Measurements from ENCODE around the gene TRAPPC11.
A peak's percentile ranks its signal among the peaks of the same experiment; 100 is the strongest.
"Not testable (repeated sequence)": the region's sequence is repeated elsewhere in the genome, so short reads cannot be mapped to it uniquely, and the experiment has no call there.

Gene TRAPPC11

DNA sequence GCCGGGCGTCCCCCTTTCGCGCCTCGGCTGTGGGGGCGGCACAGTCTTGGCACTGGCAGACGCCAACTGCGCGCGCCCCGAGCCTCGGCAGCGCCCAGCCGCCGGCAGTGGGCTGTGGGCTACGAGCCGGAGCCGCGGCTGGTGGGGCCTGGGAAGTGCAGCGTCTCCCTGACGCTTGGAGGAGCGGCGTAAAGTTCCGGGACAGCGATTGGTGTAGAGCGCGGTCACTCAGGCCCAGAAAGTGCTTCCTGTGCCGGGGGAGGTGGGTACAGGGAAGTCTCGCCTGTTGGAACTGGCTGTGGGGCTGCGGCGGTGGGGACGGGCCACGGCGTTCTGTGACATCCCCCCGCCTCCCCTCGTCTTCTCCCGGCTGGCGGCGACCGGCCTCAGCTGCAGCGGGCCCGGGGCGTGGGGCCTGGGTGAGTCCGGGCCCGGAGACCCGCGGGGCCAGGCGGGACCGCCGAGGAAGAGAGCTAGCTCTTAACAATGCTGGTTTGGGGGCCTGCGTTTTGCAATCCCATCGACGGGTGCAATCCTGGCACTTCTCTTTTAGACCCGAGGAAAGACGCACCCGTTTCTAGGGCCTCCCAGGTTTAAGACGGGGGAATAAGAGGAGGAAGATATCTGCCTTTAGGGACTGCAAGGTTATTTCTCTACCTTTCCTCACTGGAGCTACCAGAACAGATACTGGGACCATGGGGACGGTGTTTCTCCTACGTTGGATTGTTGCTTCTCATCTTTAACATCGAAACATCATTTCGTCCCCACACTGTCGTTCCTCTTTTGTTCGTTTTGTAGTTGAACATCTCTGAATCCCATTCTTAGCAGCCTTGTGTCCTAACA is at the start of gene TRAPPC11, which contains the start of gene RWDD4:
TSS of gene TRAPPC11 (plus strand) at position 265 of the 843 bp plus-strand sequence. CDS start 4,575 bp downstream, outside the sequence.
TSS of gene RWDD4 (minus strand) at position 157 of the 843 bp plus-strand sequence. CDS start 233 bp downstream, outside the sequence.
- DNase-seq: peak; percentile 53 to 98 (median 93)

DNA sequence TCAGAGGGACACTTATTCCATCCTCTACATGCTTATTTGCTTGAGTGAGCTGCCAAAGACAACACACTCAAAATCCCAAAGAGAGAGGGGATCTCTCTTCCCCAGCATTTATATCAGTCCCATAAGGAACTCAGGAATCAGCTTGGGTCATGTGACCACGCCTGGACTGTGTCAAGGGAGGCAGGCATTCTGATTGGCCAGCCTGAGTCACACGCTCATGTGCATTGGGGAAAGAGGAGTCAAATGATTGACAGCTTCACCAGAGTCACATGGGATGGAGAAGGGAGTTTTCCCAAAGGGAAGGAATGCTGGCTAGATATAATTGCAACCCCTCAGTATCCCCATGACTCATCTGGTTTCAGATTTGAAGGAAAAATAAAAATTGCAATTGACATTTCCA is 49.1 kb upstream of the TRAPPC11 start:
- no peak for DNase-seq

DNA sequence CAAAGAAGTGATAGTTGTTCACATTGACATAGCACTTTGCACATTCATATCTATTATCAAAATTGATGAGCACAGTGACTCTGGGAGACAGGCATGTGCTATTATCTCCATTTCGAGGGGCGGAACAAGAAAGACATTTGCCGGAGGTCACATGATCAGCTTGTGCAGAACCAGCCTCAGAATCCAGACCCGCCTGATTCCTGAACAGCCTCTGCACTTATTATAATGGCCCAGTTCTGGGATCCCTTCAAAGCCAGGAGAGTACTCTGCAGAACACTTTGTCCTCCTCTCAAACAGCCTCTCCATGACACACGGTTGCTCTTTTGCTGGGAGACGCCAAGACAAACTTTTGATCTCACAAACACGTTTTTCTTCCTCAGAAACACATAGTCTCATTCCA is 48.5 kb upstream of the TRAPPC11 start:
- DNase-seq: no peak

DNA sequence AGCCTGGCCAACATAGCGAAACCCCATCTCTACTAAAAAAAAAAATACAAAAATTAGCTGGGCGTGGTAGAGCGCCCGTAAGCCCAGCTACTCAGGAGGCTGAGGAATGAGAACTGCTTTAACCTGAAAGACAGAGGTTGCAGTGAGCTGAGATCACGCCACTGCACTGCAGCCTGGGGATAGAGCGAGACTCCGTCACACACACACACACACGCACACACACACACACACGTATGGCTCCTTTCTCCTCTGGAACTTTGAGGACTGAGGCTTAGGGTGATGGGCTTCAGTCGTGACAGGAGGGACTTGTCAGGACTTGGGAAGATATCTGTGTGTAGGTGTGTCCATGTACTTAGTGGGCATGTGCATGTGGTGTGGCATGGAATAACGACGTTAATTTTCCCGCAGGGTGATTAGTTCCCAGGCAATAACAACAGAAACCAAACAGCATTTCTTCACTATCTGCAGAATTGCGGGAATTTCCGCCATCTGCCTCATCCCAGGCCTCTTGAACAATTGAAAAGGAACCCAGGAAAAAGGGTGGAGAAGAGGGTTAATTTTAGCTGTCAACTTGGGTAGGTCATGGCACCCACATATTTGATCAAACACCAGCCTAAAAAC is 47.8 kb upstream of the TRAPPC11 start:
- DNase-seq: no peak

GRCh38 chr4:183612329-183613250 is 46.5 kb upstream of the TRAPPC11 start:
- DNase-seq: no peak

DNA sequence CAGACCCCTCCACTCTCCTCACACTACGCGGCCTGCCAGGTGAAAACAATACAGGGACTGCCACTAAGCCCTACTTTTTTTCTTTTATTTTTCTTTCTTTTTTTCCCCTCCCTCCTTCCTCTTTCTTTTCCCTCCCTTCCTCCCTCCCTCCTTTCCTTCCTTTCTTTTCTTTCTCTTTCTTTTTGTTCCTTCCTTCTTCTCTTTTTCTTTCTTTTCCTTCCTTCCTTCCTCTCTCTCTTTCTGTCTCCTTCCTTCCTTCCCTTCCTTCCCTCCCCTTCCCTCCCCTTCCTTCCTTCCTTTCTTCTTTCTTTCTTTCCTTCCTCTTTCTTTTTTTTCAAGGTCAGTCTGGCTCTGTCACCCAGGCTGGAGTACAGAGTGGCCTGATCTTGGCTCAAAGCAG is 42.0 kb upstream of the TRAPPC11 start:
- no peak for DNase-seq

DNA sequence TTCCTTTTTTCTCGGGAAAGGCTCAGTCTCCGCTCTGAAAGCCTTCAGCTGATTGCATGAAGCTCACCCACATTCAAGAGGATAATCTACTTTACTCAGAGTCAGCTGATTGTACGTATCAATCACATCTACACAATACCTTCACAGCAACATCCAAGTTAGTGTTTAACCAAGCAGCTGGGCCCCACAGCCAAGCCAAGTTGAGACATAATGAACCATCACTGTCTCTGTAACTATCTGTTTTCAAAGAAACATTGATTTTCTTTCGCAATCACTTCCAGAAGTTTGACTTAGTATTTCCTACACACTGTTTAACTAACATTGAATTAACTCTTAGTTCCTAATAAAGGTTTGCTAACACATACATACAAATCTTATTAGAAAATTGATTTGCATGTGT is 40.4 kb upstream of the TRAPPC11 start:
- no peak for DNase-seq

GRCh38 chr4:183620421-183620820 is 38.7 kb upstream of the TRAPPC11 start:
- no peak for DNase-seq

GRCh38 chr4:183621875-183622274 is 37.2 kb upstream of the TRAPPC11 start:
- DNase-seq: no peak

GRCh38 chr4:183624548-183624947 is 34.5 kb upstream of the TRAPPC11 start:
- DNase-seq: no peak

DNA sequence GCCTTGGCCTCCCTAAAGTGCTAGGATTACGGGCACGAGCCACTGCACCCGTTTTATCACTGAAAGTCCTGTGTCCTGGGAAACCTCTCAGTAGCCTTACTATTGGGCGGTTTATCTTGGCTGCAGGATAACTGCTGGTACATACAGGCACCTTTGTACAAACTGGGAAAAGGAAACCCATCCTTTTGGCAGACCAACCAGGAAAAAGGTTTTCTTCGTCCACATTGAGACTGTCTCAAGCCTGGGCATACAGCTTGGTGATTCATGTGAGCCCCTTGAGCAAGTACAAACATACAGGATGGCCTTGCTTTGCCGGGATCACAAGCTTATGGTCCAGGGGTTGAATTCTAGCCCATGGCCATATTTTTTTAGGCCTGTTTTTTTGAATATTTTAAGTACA is 32.9 kb upstream of the TRAPPC11 start:
- DNase-seq: no peak

- DNase-seq: not testable (repeated sequence)
Observed at GRCh38 chr4:183627286-183627685, 31.8 kb upstream of the TRAPPC11 start.

GRCh38 chr4:183627979-183628588 is 31.0 kb upstream of the TRAPPC11 start:
- peak in 10 of 56 donors; percentile 6 to 22 (median 16) for DNase-seq

- DNase-seq: no peak
Observed at GRCh38 chr4:183631577-183632198, 27.4 kb upstream of the TRAPPC11 start.

- DNase-seq: no peak
Observed at GRCh38 chr4:183632689-183633088, 26.4 kb upstream of the TRAPPC11 start.

DNA sequence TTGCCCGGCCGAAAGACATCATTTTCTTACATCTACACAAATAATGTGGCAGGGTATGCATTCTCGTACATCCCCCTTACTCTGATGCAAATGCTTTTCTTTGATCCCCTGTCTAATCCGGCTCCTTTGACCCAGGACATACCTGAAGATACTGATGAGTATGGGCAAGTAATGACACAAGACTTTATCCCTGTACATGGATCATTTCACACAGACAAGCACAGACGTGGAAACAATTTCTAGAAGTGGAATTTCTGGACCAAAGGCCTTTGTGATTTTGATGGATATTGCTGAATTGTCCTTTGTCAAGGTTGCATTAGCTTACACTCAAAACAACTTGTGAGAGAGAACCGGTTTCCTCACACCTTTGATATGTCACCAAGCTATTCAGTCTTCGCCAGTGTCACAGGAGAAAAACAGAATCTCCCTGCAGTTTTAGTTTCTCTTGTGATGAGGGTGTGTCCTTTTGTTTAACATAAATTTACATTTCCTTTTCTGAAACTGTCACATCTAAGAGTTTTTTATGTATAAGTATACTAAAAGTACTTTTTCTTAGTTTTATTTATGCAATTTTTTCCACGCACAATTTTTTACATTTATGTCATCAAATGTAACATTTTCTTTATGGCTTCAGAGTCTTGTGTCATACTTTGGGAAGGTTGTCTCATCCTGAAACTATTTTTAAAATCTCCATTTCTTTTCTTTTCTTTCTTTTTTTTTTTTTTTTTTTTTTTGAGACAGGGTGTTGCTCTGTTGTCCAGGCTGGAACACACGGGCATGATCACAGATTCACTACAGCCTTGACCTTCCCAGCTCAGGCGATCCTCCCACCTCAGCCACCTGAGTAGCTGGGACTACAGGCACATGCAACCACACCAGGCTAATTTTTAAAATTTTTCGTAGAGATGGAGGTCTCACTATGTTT is 25.4 kb upstream of the TRAPPC11 start:
- DNase-seq: no peak

DNA sequence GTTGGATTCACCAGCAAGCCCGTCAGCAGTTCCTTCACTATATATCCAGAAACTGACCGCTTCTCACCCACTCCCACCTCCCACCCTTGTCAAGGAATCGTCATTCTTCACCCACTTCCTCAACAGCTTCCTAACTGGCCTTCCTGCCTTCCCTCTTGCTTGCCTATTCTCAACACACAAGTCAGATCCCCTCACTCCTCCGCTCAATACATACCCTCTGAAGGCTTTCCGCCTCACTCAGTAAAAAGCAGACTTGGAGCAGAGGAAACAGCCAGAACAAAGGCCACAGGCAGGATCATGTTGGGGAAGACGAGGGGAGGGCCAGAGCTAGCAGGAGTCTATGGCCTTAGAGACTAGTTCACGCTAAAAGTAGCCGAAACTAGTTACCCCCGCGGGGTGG is 23.8 kb upstream of the TRAPPC11 start:
- DNase-seq: peak in 1 of 56 donors; percentile 13

- DNase-seq: no peak
Observed at GRCh38 chr4:183635741-183636140, 23.4 kb upstream of the TRAPPC11 start.

DNA sequence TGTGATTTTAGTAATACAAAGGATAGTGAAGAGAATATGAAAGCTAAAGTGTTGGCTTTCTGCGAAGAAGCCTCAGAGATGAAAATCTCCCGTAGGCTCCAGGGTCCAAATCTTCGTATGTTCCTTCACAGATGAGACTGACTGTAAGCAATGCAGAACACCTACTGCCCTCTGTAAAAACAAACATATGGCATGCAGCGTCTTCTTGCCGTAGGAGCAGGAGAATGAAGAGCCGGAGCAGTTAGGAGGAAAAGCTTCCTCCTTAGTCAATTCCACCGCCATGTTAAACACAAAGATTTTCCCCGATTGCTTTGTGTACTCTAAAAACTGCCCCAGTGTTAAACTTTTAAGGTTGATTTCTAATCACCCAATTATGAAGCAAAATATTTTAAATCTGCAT is 22.6 kb upstream of the TRAPPC11 start:
- no peak for DNase-seq

All from amygdala (tissue), 56 donors.